Activated naive CD4-positive, alpha-beta T cell treated with anti-CD3 and anti-CD28 coated beads, Interleukin-2, amount 50 U/mL, for 24 hours (primary cell): ENCODE results near the gene EIF4E.
"Not testable (repeated sequence)": the region's sequence is repeated elsewhere in the genome, so short reads cannot be mapped to it uniquely, and the experiment has no call there.

Experiments
- H3K27ac Mint-ChIP-seq: one replicate; pipeline ENCODE4 v1.8.0; 2021; ENCODE audit warnings: mild to moderate bottlenecking, mixed read lengths
- H3K27me3 Mint-ChIP-seq: one replicate; pipeline ENCODE4 v1.8.0; 2021; ENCODE audit warnings: mixed read lengths
- H3K36me3 Mint-ChIP-seq: one replicate; pipeline ENCODE4 v1.8.0; 2021; ENCODE audit warnings: mixed read lengths
- H3K4me1 Mint-ChIP-seq: one replicate; pipeline ENCODE4 v1.8.0; 2021; ENCODE audit warnings: mixed read lengths
- H3K4me3 Mint-ChIP-seq: one replicate; pipeline ENCODE4 v1.8.0; 2021; ENCODE audit warnings: mild to moderate bottlenecking, mixed read lengths
- H3K9me3 Mint-ChIP-seq: one replicate; pipeline ENCODE4 v1.8.0; 2021; ENCODE audit warnings: mixed read lengths

The EIF4E gene

GRCh38 chr4:98865059-98865458, 63.9 kb downstream of the EIF4E start:
- H3K27me3 Mint-ChIP-seq = no peaks in the 10 kb centered on the region
- H3K9me3 Mint-ChIP-seq = no peaks in the 10 kb centered on the region
- H3K4me3 Mint-ChIP-seq = no peak overlapping the region
- H3K36me3 Mint-ChIP-seq = no peaks in the 10 kb centered on the region
- no peak overlapping the region for H3K27ac Mint-ChIP-seq
- H3K4me1 Mint-ChIP-seq = no peaks in the 10 kb centered on the region

GRCh38 chr4:98864560-98864959, 64.4 kb downstream of the EIF4E start:
- Mint-ChIP-seq H3K27me3 (no peaks in the 10 kb centered on the region), H3K9me3 (no peaks in the 10 kb centered on the region), H3K4me1 (no peaks in the 10 kb centered on the region), H3K4me3 (no peak overlapping the region), H3K27ac (no peak overlapping the region), H3K36me3 (no peaks in the 10 kb centered on the region)

- no peaks in the 10 kb centered on the region for H3K36me3 Mint-ChIP-seq
- H3K4me1 Mint-ChIP-seq = no peaks in the 10 kb centered on the region
- no peaks in the 10 kb centered on the region for H3K27me3 Mint-ChIP-seq
- H3K27ac Mint-ChIP-seq = no peak overlapping the region
- no peak overlapping the region for H3K4me3 Mint-ChIP-seq
- no peaks in the 10 kb centered on the region for H3K9me3 Mint-ChIP-seq
Measured at GRCh38 chr4:98862371-98862770, 66.6 kb downstream of the EIF4E start.

GRCh38 chr4:98861100-98861884, 67.6 kb downstream of the EIF4E start:
- Mint-ChIP-seq H3K36me3 (no peaks in the 10 kb centered on the region), H3K27me3 (no peaks in the 10 kb centered on the region), H3K9me3 (no peaks in the 10 kb centered on the region), H3K27ac (no peak overlapping the region), H3K4me3 (no peak overlapping the region), H3K4me1 (no peaks in the 10 kb centered on the region)

GRCh38 chr4:98851806-98852205, 77.1 kb downstream of the EIF4E start:
- Mint-ChIP-seq H3K36me3 (peaks cover 2% of the 10 kb centered on the region), H3K4me3 (no peak overlapping the region), H3K4me1 (peaks cover 8% of the 10 kb centered on the region), H3K9me3 (no peaks in the 10 kb centered on the region), H3K27me3 (peaks cover 12% of the 10 kb centered on the region), H3K27ac (no peak overlapping the region)

- peaks cover 2% of the 10 kb centered on the region for H3K36me3 Mint-ChIP-seq
- no peak overlapping the region for H3K27ac Mint-ChIP-seq
- peaks cover 12% of the 10 kb centered on the region for H3K27me3 Mint-ChIP-seq
- peaks cover 8% of the 10 kb centered on the region for H3K4me1 Mint-ChIP-seq
- no peak overlapping the region for H3K4me3 Mint-ChIP-seq
- H3K9me3 Mint-ChIP-seq = no peaks in the 10 kb centered on the region
Measured at GRCh38 chr4:98850937-98851336, 78.0 kb downstream of the EIF4E start.

- no peak overlapping the region for H3K27ac Mint-ChIP-seq
- H3K27me3 Mint-ChIP-seq = peaks cover 7% of the 10 kb centered on the region
- H3K4me3 Mint-ChIP-seq = no peak overlapping the region
- H3K9me3 Mint-ChIP-seq = no peaks in the 10 kb centered on the region
- peaks cover 2% of the 10 kb centered on the region for H3K36me3 Mint-ChIP-seq
- peaks cover 8% of the 10 kb centered on the region for H3K4me1 Mint-ChIP-seq
Measured at GRCh38 chr4:98848448-98848847, 80.5 kb downstream of the EIF4E start.

GRCh38 chr4:98845960-98846359, 83.0 kb downstream of the EIF4E start:
- H3K36me3 Mint-ChIP-seq = no peaks in the 10 kb centered on the region
- no peak overlapping the region for H3K27ac Mint-ChIP-seq
- H3K4me1 Mint-ChIP-seq = peaks cover 4% of the 10 kb centered on the region
- no peaks in the 10 kb centered on the region for H3K27me3 Mint-ChIP-seq
- no peaks in the 10 kb centered on the region for H3K9me3 Mint-ChIP-seq
- no peak overlapping the region for H3K4me3 Mint-ChIP-seq

- H3K27ac Mint-ChIP-seq, H3K27me3 Mint-ChIP-seq, H3K4me1 Mint-ChIP-seq, H3K4me3 Mint-ChIP-seq, H3K9me3 Mint-ChIP-seq, H3K36me3 Mint-ChIP-seq: not testable (repeated sequence)
Measured at GRCh38 chr4:98842917-98843316, 86.0 kb downstream of the EIF4E start.

GRCh38 chr4:98838977-98839618, 89.8 kb downstream of the EIF4E start:
- H3K4me3 Mint-ChIP-seq = no peak overlapping the region
- H3K27ac Mint-ChIP-seq = no peak overlapping the region
- no peaks in the 10 kb centered on the region for H3K4me1 Mint-ChIP-seq
- no peaks in the 10 kb centered on the region for H3K36me3 Mint-ChIP-seq
- no peaks in the 10 kb centered on the region for H3K9me3 Mint-ChIP-seq
- H3K27me3 Mint-ChIP-seq = no peaks in the 10 kb centered on the region

GRCh38 chr4:98838531-98838930, 90.4 kb downstream of the EIF4E start:
- Mint-ChIP-seq H3K4me1 (no peaks in the 10 kb centered on the region), H3K27ac (no peak overlapping the region), H3K27me3 (no peaks in the 10 kb centered on the region), H3K4me3 (no peak overlapping the region), H3K36me3 (no peaks in the 10 kb centered on the region), H3K9me3 (no peaks in the 10 kb centered on the region)

- H3K27me3 Mint-ChIP-seq = no peaks in the 10 kb centered on the region
- no peaks in the 10 kb centered on the region for H3K36me3 Mint-ChIP-seq
- H3K4me1 Mint-ChIP-seq = no peaks in the 10 kb centered on the region
- H3K27ac Mint-ChIP-seq = no peak overlapping the region
- H3K4me3 Mint-ChIP-seq = no peak overlapping the region
- H3K9me3 Mint-ChIP-seq = no peaks in the 10 kb centered on the region
Measured at GRCh38 chr4:98833384-98833783, 95.5 kb downstream of the EIF4E start.

GRCh38 chr4:98831036-98831435, 97.9 kb downstream of the EIF4E start:
- H3K4me3 Mint-ChIP-seq, H3K27ac Mint-ChIP-seq, H3K9me3 Mint-ChIP-seq, H3K4me1 Mint-ChIP-seq, H3K27me3 Mint-ChIP-seq, H3K36me3 Mint-ChIP-seq: not testable (repeated sequence)
